ENCODE measurements around the gene LIX1L. TPM values are rescaled to one million over a fixed set of nuclear protein-coding genes. Genes with fewer than 3 reads are reported as not detected.

LIX1L gene
- total RNA-seq, 8 experiments from 2014 or later, result 15.9 to 34.4 (median 23.2) TPM

DNA sequence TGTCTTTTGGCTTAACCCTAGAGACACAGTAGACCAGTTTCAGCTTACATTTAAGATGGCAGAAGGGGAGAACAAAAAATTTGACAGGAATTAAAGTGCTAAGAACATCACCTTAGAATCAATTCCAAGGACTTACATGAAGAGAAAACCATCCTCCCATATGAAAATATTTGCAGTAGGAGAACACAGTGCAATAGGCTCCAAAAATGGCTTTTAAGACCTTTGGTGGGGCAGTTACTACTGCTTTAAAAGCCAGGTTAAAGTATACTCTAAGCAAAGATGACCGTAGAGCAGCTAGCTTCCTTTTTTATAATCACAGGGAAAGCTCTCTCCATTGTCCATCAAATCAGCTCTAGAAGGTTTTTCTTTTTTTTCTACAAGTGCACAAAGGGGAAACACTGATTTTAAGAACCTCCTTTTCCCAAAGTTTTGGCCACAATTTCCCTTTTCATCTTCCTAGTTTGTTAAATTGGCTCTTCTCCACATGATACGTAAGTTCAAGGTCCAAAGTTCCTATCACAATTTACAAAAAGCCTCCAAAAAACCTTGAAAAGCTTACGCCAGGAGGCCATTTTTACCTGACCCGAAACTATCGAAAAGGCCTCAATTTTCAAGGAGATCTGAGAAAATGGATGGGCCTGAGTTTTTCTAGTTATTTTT is 35.3 kb upstream of the LIX1L start:
- H3K27ac ChIP-seq, result peak overlapping the region in 1 of 2 donors; percentile 29
- peak overlapping the region; percentile 53 to 79 (median 67) for H3K4me3 ChIP-seq
- H3K4me1 ChIP-seq (replicated peaks in 1 of 2), result peaks cover 3 to 8% of the 10 kb centered on the region in 2 donors
- ATAC-seq (replicated peaks in 6 of 8), result no peak
- in situ Hi-C loops (cut with MboI; ENCODE audit: low pct_unique_long_range_greater_than_20kb in 2 of 9, low sequenced_read_pairs in 9 of 9, unreplicated experiment in 9 of 9), result no loop called here
- WGBS, 10 experiments, result 58 to 100% (median 77%) methylated on average over 1 to 5 of the region's 5 CpGs

DNA sequence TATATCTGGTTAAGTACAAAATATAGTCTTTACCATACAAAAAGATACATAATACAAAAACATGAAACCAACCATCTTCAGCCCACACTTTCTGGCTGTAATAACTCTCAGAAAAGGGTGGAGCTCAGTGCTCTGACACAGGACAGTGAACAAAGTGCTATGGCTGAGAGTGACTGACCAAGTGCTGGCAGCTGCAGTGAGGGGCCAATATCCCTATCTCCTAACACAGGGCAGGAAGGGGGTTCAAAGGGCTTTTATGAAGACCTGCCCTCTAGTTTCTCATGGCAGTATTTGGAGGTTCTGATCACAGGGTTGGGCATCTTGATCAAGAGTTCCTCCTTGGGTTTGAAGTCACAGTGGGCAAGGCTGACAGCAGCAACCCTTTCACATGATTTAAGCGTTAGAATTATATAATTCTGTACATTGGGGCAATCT is 34.7 kb upstream of the LIX1L start:
- no peak for ATAC-seq (replicated peaks in 6 of 8)
- WGBS, 10 experiments, result 43 to 100% (median 100%) methylated on average over 1 of the region's 1 CpG; no CpG with 5 or more reads in 1 of the 10 experiments
- in situ Hi-C loops (cut with MboI; ENCODE audit: low pct_unique_long_range_greater_than_20kb in 2 of 9, low sequenced_read_pairs in 9 of 9, unreplicated experiment in 9 of 9), result no loop called here

DNA sequence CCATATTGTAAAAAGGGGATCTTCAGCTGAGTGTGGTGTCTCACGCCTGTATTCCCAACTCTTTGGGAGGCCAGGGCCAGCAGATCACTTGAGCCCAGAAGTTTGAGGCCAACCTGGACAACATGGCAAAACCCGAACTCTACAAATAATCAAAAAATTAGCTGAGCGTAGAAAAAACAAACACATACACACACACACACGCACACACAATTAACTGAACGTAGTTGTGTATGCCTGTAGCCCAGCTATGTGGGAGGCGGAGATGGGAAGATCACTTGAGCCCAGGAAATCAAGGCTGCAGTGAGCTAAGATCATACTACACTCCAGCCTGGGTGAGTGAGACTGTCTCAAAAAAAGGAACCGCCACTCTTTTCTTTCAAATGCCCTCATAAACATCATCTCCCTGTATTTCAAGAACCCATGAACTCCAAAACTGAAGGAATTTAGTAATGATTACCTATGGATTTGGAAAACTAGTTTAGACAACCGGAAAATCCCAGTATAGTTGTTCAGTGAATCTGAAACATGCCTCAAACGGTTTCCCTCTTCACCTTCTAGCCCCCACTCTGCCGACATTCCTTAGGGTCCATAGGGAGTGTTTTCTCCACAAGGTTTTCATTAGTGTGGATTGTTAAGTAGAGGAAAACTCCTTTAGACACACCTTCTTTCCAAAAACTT is 34.1 kb upstream of the LIX1L start:
- peak overlapping the region; percentile 53 to 79 (median 67) for H3K4me3 ChIP-seq
- peak overlapping the region; percentile 36 for H3K27ac ChIP-seq
- WGBS, 10 experiments, result 39 to 100% (median 74%) methylated on average over 2 to 10 of the region's 10 CpGs; no CpG with 5 or more reads in 1 of the 10 experiments
- peaks cover 0 to 3% of the 10 kb centered on the region in 2 donors for H3K4me1 ChIP-seq (replicated peaks in 1 of 2)
- in situ Hi-C loops (cut with MboI; ENCODE audit: low pct_unique_long_range_greater_than_20kb in 2 of 9, low sequenced_read_pairs in 9 of 9, unreplicated experiment in 9 of 9), result no loop called here
- ATAC-seq (replicated peaks in 6 of 8), result no peak

More for the DNA sequence above, 34.7 kb upstream of the LIX1L start:
- peak overlapping the region; percentile 53 to 79 (median 67) for H3K4me3 ChIP-seq
- peaks cover 0 to 3% of the 10 kb centered on the region in 2 donors for H3K4me1 ChIP-seq (replicated peaks in 1 of 2)
- H3K27ac ChIP-seq, result peak overlapping the region; percentile 7 to 29

DNA sequence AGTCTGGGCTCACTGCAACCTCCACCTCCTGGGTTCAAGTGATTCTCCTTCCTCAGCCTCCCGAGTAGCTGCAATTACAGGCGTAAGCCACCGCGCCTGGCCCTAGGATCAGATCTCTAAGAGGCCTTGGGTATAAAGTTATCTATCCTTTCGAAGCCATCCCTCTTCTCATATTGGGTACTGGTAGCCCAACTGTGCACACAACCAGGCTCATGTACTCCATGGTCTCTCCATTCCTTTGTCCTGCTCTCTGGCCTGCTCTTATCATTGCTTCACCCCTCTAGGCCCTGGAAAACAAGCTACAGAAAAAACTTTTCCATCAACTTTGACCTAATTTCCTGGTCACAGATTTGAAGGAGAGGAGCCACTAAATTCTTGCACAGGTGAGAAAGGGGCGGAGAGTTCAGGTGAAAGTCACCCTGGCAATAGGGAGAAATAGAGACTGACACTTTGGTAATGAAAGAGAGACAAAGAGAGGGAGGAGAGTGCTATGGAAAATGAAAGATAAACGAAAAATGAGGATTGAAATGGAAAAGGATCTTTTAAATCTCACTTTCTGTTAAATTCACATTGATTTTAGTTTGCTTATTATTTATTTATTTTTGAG is 32.5 kb upstream of the LIX1L start:
- WGBS, 10 experiments, result 38 to 100% (median 85%) methylated on average over 1 to 7 of the region's 7 CpGs
- Histone ChIP-seq H3K4me3 (peak overlapping the region; percentile 53 to 79 (median 67)), H3K27ac (peak overlapping the region in 1 of 2 donors; percentile 36), H3K4me1 (replicated peaks in 1 of 2) (peaks cover 10 to 11% of the 10 kb centered on the region in 2 donors)
- ATAC-seq (replicated peaks in 6 of 8), result peak in 5 of 8 experiments; percentile 11 to 31 (median 15)
- in situ Hi-C loops (cut with MboI; ENCODE audit: low pct_unique_long_range_greater_than_20kb in 2 of 9, low sequenced_read_pairs in 9 of 9, unreplicated experiment in 9 of 9), result no loop called here

DNA sequence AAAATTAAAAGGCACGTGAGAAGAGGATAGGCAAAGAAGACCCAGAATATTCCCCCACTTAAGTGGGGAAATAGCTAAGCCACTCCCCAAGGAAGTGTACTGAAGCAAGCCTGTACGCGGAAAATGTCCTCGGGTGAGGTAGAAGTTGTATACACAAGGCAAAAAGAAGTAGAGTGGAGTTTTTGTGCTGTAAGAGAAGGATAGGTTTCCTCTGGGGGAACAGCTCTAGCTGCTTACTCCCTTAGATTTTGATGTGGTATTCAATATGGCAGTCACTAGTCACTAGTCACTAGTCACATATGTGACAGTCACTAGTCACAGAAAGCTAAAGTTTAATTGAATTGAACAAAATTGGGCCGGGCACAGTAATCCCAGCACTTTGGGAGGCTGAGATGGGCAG is 31.0 kb upstream of the LIX1L start:
- Histone ChIP-seq H3K4me3 (no peak overlapping the region), H3K4me1 (replicated peaks in 1 of 2) (peaks cover 10 to 16% of the 10 kb centered on the region in 2 donors), H3K27ac (no peak overlapping the region)
- ATAC-seq (replicated peaks in 6 of 8), result no peak
- 20 to 90% (median 81%) methylated on average over 1 to 5 of the region's 5 CpGs; no CpG with 5 or more reads in 1 of the 10 experiments for WGBS, 10 experiments
- in situ Hi-C loops (cut with MboI; ENCODE audit: low pct_unique_long_range_greater_than_20kb in 2 of 9, low sequenced_read_pairs in 9 of 9, unreplicated experiment in 9 of 9), result no loop called here

DNA sequence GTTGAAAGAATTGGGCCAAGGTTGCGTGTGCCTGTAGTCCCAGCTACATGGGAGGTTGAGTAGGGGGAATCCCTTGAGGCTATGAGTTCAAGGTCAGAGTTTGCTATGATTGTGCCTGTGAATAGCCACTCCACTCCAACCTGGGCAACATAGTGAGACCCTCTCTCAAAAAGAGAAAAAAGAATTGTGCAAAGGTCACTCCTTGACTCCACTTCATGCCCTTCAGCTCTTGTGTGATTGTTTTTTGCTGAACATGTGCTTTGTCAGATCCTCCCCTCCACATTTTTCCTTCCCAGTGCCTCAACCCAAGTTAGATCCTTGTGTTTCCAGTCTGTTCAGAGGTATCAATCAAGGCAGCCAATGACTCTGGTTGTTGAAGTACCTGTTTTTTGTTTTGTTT is 30.1 kb upstream of the LIX1L start:
- Histone ChIP-seq H3K4me3 (no peak overlapping the region), H3K4me1 (replicated peaks in 1 of 2) (peaks cover 10 to 16% of the 10 kb centered on the region in 2 donors), H3K27ac (no peak overlapping the region)
- in situ Hi-C loops (cut with MboI; ENCODE audit: low pct_unique_long_range_greater_than_20kb in 2 of 9, low sequenced_read_pairs in 9 of 9, unreplicated experiment in 9 of 9), result no loop called here
- no peak for ATAC-seq (replicated peaks in 6 of 8)
- WGBS, 10 experiments, result 100% methylated on average over 1 of the region's 1 CpG; no CpG with 5 or more reads in 5 of the 10 experiments

DNA sequence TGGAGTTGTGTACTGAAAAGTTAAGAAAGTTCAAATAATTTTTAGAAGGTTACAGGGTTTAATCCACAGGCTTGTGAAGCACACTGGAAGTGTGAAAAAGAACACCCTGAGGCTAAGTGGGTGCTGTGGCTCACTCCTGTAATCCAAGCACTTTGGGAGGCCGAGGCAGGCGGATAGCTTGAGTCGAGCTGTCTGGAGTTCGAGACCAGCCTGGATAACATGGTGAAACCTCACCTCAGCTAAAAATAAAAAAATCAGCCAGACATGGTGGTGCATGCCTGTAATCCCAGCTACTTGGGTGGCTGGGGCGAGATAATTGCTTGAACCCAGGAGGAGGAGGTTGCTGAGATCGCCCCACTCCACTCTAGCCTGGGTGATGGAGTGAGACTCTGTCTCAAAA is 28.7 kb upstream of the LIX1L start:
- no peak for ATAC-seq (replicated peaks in 6 of 8)
- H3K4me3 ChIP-seq, result no peak overlapping the region
- WGBS, 10 experiments, result 75 to 100% (median 93%) methylated on average over 1 to 6 of the region's 6 CpGs; no CpG with 5 or more reads in 1 of the 10 experiments
- H3K4me1 ChIP-seq (replicated peaks in 1 of 2), result peaks cover 7 to 16% of the 10 kb centered on the region in 2 donors
- H3K27ac ChIP-seq, result no peak overlapping the region
- in situ Hi-C loops (cut with MboI; ENCODE audit: low pct_unique_long_range_greater_than_20kb in 2 of 9, low sequenced_read_pairs in 9 of 9, unreplicated experiment in 9 of 9), result no loop called here

DNA sequence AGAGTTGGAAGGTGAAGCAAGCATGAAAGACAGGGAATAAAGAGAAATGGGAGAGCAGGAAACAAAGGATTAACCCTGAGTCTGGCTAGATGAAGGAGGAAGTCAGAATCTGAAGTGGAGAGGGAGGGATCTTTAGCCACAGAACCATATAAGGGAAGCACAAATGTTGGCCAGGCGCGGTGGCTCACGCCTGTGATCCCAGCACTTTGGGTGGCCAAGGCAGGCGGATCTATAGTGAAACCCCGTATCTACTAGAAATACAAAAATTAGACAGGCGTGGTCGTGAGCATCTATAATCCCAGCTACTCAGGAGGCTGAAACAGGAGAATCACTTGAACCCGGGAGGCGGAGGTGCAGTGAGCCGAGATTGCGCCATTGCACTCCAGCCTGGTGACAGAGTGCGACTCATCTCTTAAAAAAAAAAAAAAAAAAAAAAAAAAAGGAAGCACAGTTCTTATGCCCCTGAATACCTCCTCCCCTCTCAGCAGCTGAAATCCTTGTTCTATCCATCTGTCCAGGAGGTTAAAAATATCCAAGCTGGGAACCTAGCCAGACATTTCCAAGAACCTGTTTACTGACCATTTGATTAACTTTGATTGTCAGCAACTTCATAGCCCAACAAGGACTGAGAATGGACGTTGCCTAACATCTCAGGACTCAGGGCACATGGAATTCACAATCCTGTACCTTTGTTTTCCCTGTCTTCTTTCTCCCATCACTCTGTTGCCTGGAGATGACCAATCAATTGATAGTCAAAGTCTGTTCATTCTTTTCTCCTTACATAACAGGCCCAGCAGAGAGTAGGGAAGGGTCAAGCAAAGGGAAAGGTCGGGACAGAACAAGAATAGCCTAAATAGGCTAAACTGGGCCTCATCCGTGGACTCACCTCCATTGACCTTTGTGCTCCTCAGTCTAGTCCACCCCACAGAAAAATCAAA is 28.0 kb upstream of the LIX1L start:
- peaks cover 7 to 16% of the 10 kb centered on the region in 2 donors for H3K4me1 ChIP-seq (replicated peaks in 1 of 2)
- peak; percentile 49 to 73 (median 66) for ATAC-seq (replicated peaks in 6 of 8)
- in situ Hi-C loops (cut with MboI; ENCODE audit: low pct_unique_long_range_greater_than_20kb in 2 of 9, low sequenced_read_pairs in 9 of 9, unreplicated experiment in 9 of 9), result no loop called here
- H3K27ac ChIP-seq, result no peak overlapping the region
- H3K4me3 ChIP-seq, result no peak overlapping the region
- 40 to 81% (median 65%) methylated on average over 3 to 12 of the region's 15 CpGs; no CpG with 5 or more reads in 1 of the 10 experiments for WGBS, 10 experiments

DNA sequence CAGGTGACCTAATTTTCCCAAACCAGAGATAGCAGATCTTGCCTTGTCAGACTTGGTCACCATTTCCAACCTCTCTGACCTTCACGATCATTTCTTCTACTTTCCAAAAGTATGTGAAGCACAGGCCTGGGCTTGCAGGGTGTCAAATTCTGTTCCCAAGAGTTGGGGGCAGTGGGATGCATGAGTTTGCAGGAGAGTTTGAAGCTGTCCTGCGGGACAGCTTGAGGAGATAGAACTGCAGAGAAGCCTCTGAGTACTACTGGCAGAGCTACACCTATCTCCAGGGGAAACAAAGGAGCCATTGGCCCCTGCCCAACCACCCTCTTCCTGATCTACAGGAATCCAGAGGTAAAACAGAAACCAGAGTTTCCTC is 27.3 kb upstream of the LIX1L start:
- 55 to 100% (median 78%) methylated on average over 1 to 2 of the region's 2 CpGs; no CpG with 5 or more reads in 2 of the 10 experiments for WGBS, 10 experiments

DNA sequence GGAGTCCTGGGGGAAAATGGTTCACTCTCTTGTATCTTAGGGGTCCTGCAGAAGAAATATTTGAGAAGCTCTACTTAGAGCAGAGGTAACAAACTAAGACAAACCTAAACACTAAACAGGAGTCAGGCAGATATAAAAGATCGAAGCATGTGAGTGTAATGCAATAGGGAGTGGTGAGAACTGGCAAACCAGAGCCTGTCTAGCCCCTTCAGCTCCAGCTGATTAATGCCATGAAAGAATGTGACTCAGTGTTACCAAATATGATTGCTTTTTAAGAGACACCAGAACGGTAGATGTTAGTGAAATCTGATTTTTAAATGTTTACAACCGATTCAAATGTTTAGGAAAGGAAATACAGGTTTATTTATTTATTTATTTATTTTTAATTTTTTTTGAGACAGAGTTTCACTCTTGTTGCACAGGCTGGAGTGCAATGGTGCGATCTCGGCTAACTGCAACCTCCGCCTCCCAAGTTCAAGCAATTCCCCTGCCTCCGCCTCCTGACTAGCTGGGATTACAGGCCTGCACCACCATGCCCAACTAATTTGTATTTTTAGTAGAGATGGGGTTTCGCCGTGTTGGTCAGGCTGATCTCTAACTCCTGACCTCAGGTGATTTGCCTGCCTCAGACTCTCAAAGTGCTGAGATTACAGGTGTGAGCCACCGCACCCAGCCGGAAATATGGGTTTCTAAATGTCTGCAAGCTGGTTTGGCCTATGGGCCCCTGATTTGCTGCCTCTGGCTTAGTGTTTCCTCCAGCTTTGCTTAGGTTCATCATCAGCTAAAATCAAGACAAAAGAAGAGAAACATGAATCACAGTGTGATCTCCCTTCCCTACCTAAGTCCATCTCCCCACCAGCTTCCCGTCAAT is 26.4 kb upstream of the LIX1L start:
- in situ Hi-C loops (cut with MboI; ENCODE audit: low pct_unique_long_range_greater_than_20kb in 2 of 9, low sequenced_read_pairs in 9 of 9, unreplicated experiment in 9 of 9), result no loop called here
- H3K4me1 ChIP-seq (replicated peaks in 1 of 2), result peaks cover 18 to 28% of the 10 kb centered on the region in 2 donors
- 48 to 98% (median 93%) methylated on average over 2 to 10 of the region's 12 CpGs for WGBS, 10 experiments
- H3K4me3 ChIP-seq, result no peak overlapping the region
- ATAC-seq (replicated peaks in 6 of 8), result no peak
- no peak overlapping the region for H3K27ac ChIP-seq

More for the DNA sequence above, 27.3 kb upstream of the LIX1L start:
- Histone ChIP-seq H3K4me1 (replicated peaks in 1 of 2) (peaks cover 12 to 22% of the 10 kb centered on the region in 2 donors), H3K27ac (no peak overlapping the region), H3K4me3 (no peak overlapping the region)
- in situ Hi-C loops (cut with MboI; ENCODE audit: low pct_unique_long_range_greater_than_20kb in 2 of 9, low sequenced_read_pairs in 9 of 9, unreplicated experiment in 9 of 9), result no loop called here
- ATAC-seq (replicated peaks in 6 of 8), result no peak

DNA sequence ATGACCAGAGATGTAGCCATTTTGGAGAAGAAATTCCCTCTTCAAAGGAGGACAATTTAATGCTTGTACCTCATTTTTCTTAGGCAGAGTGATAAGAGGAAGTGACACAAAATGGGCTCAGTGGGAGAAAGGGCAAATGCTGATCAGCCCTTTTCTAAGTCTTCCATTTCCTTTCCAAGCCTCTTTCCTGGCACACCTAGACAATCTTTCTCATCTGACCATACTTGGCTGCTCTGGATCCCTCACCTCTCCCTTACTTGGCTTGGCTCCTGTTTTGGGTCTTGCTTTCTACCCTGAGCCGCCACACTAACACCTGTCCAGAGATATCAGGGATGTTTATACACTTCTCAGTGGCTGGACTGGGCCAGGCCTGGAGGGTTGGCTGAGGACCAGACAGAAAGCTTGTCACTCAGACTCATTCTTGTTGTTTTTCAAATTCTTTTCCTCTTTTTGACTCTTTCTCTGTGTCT is 25.4 kb upstream of the LIX1L start:
- Histone ChIP-seq H3K27ac (no peak overlapping the region), H3K4me3 (no peak overlapping the region), H3K4me1 (replicated peaks in 1 of 2) (peaks cover 28 to 37% of the 10 kb centered on the region in 2 donors)
- 60 to 100% (median 100%) methylated on average over 1 of the region's 1 CpG; no CpG with 5 or more reads in 4 of the 10 experiments for WGBS, 10 experiments
- in situ Hi-C loops (cut with MboI; ENCODE audit: low pct_unique_long_range_greater_than_20kb in 2 of 9, low sequenced_read_pairs in 9 of 9, unreplicated experiment in 9 of 9), result no loop called here
- no peak for ATAC-seq (replicated peaks in 6 of 8)
